HepG2 (cell line): Measurements from ENCODE around the gene CARS1. TPM values are rescaled to one million over a fixed set of nuclear protein-coding genes. Genes with fewer than 3 reads are reported as not detected.

Experiments
- ASH2L ChIP-seq: fragments of 300-600, 200-600 bp; sonication (generic); IDR thresholded peaks from 2 replicates; pipeline ENCODE4 v1.7.0; 2017; ENCODE audit warnings: low read depth, mild to moderate bottlenecking, moderate library complexity, mixed read lengths, low read length; ENCODE audit not compliant: insufficient read length
- CREM ChIP-seq, 2 experiments: sonication (generic) in 1 of 2; formaldehyde crosslinking in 1 of 2; IDR thresholded peaks; 2 replicates each; pipeline versions ENCODE4 v1.4.0 to v1.6.1; 2016 to 2020; ENCODE audit warnings: antibody characterized with exemption in 1 of 2, mild to moderate bottlenecking in 1 of 2, missing genetic modification reagents in 1 of 2
- MED1 ChIP-seq: sonication (generic); formaldehyde crosslinking; IDR thresholded peaks from 2 replicates; pipeline ENCODE4 v1.4.0; 2020; ENCODE audit warnings: missing genetic modification reagents
- MTA1 ChIP-seq: sonication (generic); formaldehyde crosslinking; IDR thresholded peaks from 2 replicates; pipeline ENCODE4 v1.4.0; 2020; ENCODE audit warnings: missing genetic modification reagents, mild to moderate bottlenecking, borderline replicate concordance
- NKX3-1 ChIP-seq: sonication (generic); formaldehyde crosslinking; IDR thresholded peaks from 2 replicates; pipeline ENCODE4 v1.5.0; 2020; ENCODE audit warnings: missing genetic modification reagents
- PATZ1 ChIP-seq: sonication (generic); formaldehyde crosslinking; IDR thresholded peaks from 2 replicates; pipeline ENCODE4 v1.4.0; 2020; ENCODE audit warnings: missing genetic modification reagents
- POLR2A ChIP-seq, 2 experiments: IDR thresholded peaks; 2 replicates each; pipeline ENCODE4 v1.6.1; 2011; ENCODE audit warnings: low read depth in 2 of 2, low read length in 2 of 2, mild to moderate bottlenecking in 1 of 2, moderate library complexity in 1 of 2; ENCODE audit not compliant: insufficient read depth in 1 of 2
- RFXAP ChIP-seq: sonication (generic); formaldehyde crosslinking; IDR thresholded peaks from 2 replicates; pipeline ENCODE4 v1.4.0; 2020; ENCODE audit warnings: missing genetic modification reagents, borderline replicate concordance
- SMAD9 ChIP-seq: sonication (generic); formaldehyde crosslinking; IDR thresholded peaks from 2 replicates; pipeline ENCODE4 v1.5.1; 2020; ENCODE audit warnings: mild to moderate bottlenecking, missing genetic modification reagents
- SP140L ChIP-seq: sonication (generic); formaldehyde crosslinking; IDR thresholded peaks from 2 replicates; pipeline ENCODE4 v1.4.0; 2020; ENCODE audit warnings: missing genetic modification reagents, borderline replicate concordance
- TAF1 ChIP-seq: sonication (generic); formaldehyde crosslinking; IDR thresholded peaks from 2 replicates; pipeline ENCODE4 v1.4.0; 2020; ENCODE audit warnings: missing genetic modification reagents
- TCF7 ChIP-seq: sonication (generic); IDR thresholded peaks from 2 replicates; pipeline ENCODE4 v1.6.1; 2016; ENCODE audit warnings: antibody characterized with exemption, low read depth
- ZBTB2 ChIP-seq: sonication (generic); formaldehyde crosslinking; IDR thresholded peaks from 2 replicates; pipeline ENCODE4 v1.8.0; 2022; ENCODE audit warnings: low read depth, missing genetic modification reagents
- ZNF17 ChIP-seq: sonication (generic); formaldehyde crosslinking; IDR thresholded peaks from 2 replicates; pipeline ENCODE4 v1.5.0; 2020; ENCODE audit warnings: mild to moderate bottlenecking, missing genetic modification reagents
- ZNF317 ChIP-seq: sonication (generic); formaldehyde crosslinking; IDR thresholded peaks from 2 replicates; pipeline ENCODE4 v1.5.0; 2020; ENCODE audit warnings: mild to moderate bottlenecking, missing genetic modification reagents
- ZNF484 ChIP-seq: sonication (generic); formaldehyde crosslinking; IDR thresholded peaks from 2 replicates; pipeline ENCODE4 v1.5.1; 2020; ENCODE audit warnings: mild to moderate bottlenecking, low read depth, missing genetic modification reagents, borderline replicate concordance
- ZNF737 ChIP-seq: sonication (generic); formaldehyde crosslinking; IDR thresholded peaks from 2 replicates; pipeline ENCODE4 v1.5.0; 2020; ENCODE audit warnings: missing genetic modification reagents, mild to moderate bottlenecking, borderline replicate concordance
- ZNF850 ChIP-seq: sonication (generic); formaldehyde crosslinking; conservative IDR thresholded peaks from 2 replicates; pipeline ENCODE4 v1.9.0; 2021; ENCODE audit warnings: mild to moderate bottlenecking, missing genetic modification reagents
- polyA plus RNA-seq, 8 experiments: library from polyadenylated mRNA; depleted of rRNA in 3 of 8; stranded (reverse) in 7 of 8; unstranded in 1 of 8; fragments of >200 nt; fragmentation: Illumina TruSeq in 4 of 8; extraction: Trizol in 4 of 8; gene quantifications; 2 replicates each; pipeline versions ENCODE4 v1.2.1 to v1.2.3, GENCODE V29; 2011 to 2016; ENCODE audit warnings: low read depth in 4 of 8, missing spikeins in 1 of 8, mixed read lengths in 1 of 8; ENCODE audit not compliant: insufficient read depth in 1 of 8
- total RNA-seq, 5 experiments: library from RNA; depleted of rRNA; stranded (reverse); fragments of >200 nt; fragmentation: Illumina TruSeq; extraction: Trizol; gene quantifications; 2 replicates each; pipeline ENCODE4 v1.2.3, GENCODE V29; 2016; ENCODE audit warnings: low read depth in 1 of 5
- TF ChIP-seq, protein P1 (sequence below): sonication (generic); formaldehyde crosslinking; IDR thresholded peaks from 2 replicates; pipeline ENCODE4 v1.9.0; 2021; ENCODE audit warnings: missing genetic modification reagents, borderline replicate concordance
- TF ChIP-seq, protein P2 (sequence below): sonication (generic); formaldehyde crosslinking; IDR thresholded peaks from 2 replicates; pipeline ENCODE4 v1.4.0; 2020; ENCODE audit warnings: mild to moderate bottlenecking, missing genetic modification reagents
- TF ChIP-seq, protein P3 (sequence below): sonication (generic); formaldehyde crosslinking; IDR thresholded peaks from 2 replicates; pipeline ENCODE4 v1.4.0; 2020; ENCODE audit warnings: mild to moderate bottlenecking, missing genetic modification reagents

Gene CARS1
- total and polyA plus RNA-seq, 2 of the 13 experiments (the other 11 are each of a cell fraction or from before 2014, with no cell fraction given) = 33.8 to 47.0 TPM

DNA sequence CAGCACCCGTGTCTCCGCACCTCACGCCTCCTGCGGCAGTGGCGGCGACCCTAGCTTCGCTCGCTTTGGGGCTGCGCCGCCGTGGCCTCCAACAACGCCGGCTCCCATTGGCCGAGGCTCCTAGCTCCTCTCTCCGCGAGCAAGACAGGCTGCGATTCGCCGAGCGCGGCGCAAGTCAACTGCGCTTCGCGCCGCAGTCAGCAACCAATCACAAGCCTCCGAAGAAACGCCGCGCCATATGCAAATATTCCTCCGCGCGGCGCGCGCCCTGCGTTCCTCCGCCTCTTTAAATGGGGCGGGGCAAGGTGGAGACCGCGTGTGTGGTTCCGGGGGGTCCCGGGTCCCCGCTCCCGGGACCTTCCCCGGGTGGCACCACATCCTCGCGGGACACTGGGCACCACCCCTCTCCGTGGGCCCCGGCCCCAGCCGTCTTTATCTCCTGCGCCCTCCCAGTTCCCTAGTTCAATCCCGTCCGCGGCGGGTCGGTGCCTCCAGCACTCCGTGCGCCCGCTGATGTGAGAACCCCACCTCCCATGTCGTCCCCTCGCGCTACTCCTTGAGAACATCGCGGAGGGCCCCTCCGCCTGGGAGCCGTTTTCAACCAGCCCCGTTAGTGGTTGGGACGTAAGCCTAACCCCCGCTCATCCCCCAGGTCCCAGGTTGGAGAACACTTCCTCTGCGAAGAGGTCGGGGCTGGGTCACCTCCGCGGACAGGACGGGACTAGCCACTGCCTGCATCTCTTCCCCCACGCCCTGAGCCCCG is 64.8 kb downstream of the CARS1 start, which contains the start of gene NAP1L4 (continued):
- no peak for TF ChIP-seq ZNF17 (CRISPR knock-in tag)
- 0 out of 2 replicates have a peak, but pooled peaks have one; percentile 22 for TF ChIP-seq NKX3-1 (CRISPR knock-in tag)
- TF ChIP-seq RFXAP (CRISPR knock-in tag) = no peak
- TF ChIP-seq ZBTB2 (CRISPR knock-in tag) = peak; percentile 91
- no peak; the same call in 1 of the 2 replicates for TF ChIP-seq MTA1 (CRISPR knock-in tag)
- 0 out of 2 replicates have a peak, but pooled peaks have one; percentile 49 for TF ChIP-seq PATZ1 (CRISPR knock-in tag)
- TF ChIP-seq TCF7 = no peak
- no peak for TF ChIP-seq ZNF850
- TF ChIP-seq SMAD9 (CRISPR knock-in tag) = no peak
- no peak for TF ChIP-seq MED1 (CRISPR knock-in tag)
- peak; percentile 66 for TF ChIP-seq ASH2L
- TF ChIP-seq, protein P1, sequence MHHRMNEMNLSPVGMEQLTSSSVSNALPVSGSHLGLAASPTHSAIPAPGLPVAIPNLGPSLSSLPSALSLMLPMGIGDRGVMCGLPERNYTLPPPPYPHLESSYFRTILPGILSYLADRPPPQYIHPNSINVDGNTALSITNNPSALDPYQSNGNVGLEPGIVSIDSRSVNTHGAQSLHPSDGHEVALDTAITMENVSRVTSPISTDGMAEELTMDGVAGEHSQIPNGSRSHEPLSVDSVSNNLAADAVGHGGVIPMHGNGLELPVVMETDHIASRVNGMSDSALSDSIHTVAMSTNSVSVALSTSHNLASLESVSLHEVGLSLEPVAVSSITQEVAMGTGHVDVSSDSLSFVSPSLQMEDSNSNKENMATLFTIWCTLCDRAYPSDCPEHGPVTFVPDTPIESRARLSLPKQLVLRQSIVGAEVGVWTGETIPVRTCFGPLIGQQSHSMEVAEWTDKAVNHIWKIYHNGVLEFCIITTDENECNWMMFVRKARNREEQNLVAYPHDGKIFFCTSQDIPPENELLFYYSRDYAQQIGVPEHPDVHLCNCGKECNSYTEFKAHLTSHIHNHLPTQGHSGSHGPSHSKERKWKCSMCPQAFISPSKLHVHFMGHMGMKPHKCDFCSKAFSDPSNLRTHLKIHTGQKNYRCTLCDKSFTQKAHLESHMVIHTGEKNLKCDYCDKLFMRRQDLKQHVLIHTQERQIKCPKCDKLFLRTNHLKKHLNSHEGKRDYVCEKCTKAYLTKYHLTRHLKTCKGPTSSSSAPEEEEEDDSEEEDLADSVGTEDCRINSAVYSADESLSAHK = no peak
- peak; percentile 69 to 83; a peak in 3 of 4 replicates for TF ChIP-seq POLR2A (IDR thresholded peaks at IDR 0.05; ENCODE audit: insufficient read depth in 1 of 2, low read depth in 2 of 2, low read length in 2 of 2)
- TF ChIP-seq, protein P2, sequence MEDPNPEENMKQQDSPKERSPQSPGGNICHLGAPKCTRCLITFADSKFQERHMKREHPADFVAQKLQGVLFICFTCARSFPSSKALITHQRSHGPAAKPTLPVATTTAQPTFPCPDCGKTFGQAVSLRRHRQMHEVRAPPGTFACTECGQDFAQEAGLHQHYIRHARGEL = no peak
- TF ChIP-seq SP140L (CRISPR knock-in tag) = no peak
- TF ChIP-seq, protein P3, sequence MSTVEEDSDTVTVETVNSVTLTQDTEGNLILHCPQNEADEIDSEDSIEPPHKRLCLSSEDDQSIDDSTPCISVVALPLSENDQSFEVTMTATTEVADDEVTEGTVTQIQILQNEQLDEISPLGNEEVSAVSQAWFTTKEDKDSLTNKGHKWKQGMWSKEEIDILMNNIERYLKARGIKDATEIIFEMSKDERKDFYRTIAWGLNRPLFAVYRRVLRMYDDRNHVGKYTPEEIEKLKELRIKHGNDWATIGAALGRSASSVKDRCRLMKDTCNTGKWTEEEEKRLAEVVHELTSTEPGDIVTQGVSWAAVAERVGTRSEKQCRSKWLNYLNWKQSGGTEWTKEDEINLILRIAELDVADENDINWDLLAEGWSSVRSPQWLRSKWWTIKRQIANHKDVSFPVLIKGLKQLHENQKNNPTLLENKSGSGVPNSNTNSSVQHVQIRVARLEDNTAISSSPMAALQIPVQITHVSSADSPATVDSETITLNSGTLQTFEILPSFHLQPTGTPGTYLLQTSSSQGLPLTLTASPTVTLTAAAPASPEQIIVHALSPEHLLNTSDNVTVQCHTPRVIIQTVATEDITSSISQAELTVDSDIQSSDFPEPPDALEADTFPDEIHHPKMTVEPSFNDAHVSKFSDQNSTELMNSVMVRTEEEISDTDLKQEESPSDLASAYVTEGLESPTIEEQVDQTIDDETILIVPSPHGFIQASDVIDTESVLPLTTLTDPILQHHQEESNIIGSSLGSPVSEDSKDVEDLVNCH (CRISPR knock-in tag) = no peak
- TF ChIP-seq ZNF737 = no peak
- TF ChIP-seq ZNF317 = 0 out of 2 replicates have a peak, but pooled peaks have one; percentile 36
- TF ChIP-seq ZNF484 (CRISPR knock-in tag) = no peak
- peak; percentile 63 for TF ChIP-seq TAF1 (CRISPR knock-in tag)
- peak; percentile 64 for TF ChIP-seq CREM (IDR thresholded peaks at IDR 0.05)
- no peak for TF ChIP-seq CREM (CRISPR knock-in tag; IDR thresholded peaks at IDR 0.05)
